ENCODE results near the gene URI1.

GRCh38 chr19:29923653-29924052, 18.4 kb upstream of the URI1 start:
- TF ChIP-seq, protein P1, sequence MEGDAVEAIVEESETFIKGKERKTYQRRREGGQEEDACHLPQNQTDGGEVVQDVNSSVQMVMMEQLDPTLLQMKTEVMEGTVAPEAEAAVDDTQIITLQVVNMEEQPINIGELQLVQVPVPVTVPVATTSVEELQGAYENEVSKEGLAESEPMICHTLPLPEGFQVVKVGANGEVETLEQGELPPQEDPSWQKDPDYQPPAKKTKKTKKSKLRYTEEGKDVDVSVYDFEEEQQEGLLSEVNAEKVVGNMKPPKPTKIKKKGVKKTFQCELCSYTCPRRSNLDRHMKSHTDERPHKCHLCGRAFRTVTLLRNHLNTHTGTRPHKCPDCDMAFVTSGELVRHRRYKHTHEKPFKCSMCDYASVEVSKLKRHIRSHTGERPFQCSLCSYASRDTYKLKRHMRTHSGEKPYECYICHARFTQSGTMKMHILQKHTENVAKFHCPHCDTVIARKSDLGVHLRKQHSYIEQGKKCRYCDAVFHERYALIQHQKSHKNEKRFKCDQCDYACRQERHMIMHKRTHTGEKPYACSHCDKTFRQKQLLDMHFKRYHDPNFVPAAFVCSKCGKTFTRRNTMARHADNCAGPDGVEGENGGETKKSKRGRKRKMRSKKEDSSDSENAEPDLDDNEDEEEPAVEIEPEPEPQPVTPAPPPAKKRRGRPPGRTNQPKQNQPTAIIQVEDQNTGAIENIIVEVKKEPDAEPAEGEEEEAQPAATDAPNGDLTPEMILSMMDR (IDR thresholded peaks at IDR 0.05) = no peak
- no peak for TF ChIP-seq POLR2A (IDR thresholded peaks at IDR 0.05)
